CD1c-positive myeloid dendritic cell (primary cell): ENCODE measurements around the gene CCSAP.
"Not testable (repeated sequence)": the region's sequence is repeated elsewhere in the genome, so short reads cannot be mapped to it uniquely, and the experiment has no call there.

Source experiments
- DNase-seq: peaks from one replicate; pipeline ENCODE4 v3.0.0-alpha.2; 2016; ENCODE audit errors: extremely low spot score

Gene CCSAP

DNA sequence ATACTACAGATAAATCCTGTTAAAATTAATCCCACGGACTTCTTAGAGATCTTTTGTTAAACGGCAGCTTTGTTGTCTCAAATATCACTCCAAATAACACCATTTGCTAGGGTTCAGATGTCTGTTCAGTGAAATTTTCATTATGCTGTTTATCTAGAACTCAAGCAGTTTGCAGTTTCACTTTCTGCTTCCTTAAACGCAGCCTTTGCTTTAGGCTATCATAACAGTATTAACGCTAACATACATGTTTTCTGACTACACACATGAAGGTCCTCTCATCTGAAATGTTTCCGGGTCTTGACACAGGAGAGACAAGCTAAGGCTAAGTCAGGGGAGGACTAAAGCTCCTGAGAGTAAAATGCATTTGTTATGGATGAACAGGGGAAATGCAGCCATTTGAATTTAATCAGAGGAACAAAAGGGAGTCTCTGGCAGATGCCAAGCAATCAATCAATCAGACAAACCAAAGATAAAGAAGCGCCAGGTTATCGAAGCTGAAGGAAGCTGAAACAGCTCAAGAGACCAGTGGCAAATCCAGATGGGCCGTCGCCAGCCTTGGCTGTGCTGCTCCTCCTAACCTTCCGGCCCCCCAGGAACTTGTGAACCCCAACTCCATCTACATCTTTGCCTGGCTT, 16.9 kb downstream of the CCSAP start:
- DNase-seq: no peak

GRCh38 chr1:229325401-229325800, 17.4 kb downstream of the CCSAP start:
- DNase-seq: no peak

DNA sequence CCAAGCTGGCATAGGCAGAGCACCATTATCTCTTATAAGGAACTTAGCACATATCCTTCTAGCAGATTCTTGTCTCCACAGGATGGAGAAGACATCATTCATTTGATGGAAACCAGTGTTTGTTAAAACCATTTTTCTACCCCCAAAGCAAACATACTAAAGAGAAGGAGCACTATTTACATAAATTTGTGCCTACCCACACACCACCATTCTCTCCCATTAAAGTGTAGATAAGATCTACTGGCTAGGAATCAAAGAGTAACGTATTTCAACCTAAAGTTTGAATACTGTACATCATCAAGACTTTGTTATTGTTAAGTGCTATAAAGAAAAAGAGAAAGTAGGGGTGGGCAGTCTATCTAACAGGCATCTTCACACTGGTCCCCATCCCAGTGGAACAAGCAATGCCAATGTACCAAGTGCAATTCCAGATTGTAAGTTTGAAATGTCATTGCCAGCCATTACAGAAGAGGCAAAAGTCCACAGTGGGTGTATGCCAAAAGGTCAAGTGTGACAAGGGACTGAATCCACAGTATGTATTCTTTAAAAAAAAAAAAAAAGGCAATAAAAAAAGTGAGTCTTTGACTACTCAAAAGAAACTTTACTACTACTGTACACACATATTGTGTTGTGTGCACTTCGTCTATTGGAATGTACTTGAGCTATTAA, 18.8 kb downstream of the CCSAP start:
- DNase-seq: no peak

DNA sequence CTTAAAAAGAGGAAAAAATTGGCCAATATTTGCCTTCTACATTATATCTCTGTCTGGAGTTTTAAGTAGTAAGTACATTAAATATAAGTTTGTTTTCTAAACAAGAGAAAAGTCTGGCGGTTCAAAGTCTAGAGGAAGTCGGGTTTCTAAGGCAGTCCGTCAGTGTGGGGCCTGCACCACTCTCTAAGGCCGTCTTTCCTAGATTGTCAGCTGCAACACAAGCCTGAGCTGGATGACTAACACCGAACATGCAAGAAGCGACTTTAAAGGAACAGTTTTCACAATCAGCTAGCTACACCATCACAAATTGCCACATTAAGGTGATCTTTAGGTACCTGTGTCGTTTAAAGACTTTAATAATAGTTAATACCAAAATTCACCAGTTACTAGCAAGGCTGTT, 19.6 kb downstream of the CCSAP start:
- DNase-seq: no peak

DNA sequence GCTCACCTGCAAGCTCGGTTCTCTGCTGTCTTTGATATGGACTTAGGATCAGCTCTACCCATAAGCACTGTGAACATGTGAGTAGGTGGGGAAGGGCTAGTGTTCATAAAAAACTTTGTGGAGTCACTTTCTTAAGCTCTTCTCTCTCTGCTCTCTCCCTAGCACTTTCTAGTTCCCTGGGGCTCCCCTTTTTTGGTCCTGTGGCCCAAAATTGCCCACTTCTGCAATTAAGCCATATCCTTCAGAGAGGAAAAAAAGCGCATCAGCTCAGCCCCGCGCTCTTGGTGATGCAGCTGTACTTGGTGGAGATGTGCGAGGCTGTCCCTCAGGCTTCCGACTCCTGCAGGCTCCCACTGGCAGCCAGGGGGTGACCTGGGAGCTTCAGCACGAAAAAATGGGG, 23.4 kb downstream of the CCSAP start:
- DNase-seq: no peak

DNA sequence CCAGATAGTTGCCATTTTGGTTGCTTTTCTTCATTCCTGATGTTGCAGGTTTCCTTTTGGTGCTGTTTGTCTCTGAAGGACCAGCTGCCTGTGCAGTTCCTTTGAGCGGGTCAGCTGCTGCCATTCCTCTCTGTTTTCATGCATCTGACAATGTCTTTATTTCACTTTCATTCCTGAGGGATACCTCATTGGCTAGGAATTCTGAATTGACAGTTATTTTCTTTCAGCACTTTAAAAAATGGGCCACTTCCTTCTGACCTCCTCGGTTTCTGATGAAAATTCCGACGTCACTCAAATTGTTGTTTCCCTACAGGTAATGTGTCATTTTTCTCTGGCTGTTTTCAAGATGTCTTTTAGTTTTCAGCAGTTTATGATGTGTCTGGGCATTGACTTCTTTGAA, 24.8 kb downstream of the CCSAP start:
- DNase-seq: no peak

GRCh38 chr1:229316166-229316565, 26.7 kb downstream of the CCSAP start:
- DNase-seq: no peak

- no peak for DNase-seq
Measured at GRCh38 chr1:229310833-229311232, 32.0 kb downstream of the CCSAP start.

- DNase-seq: no peak
Measured at GRCh38 chr1:229309684-229310083, 33.2 kb downstream of the CCSAP start.

DNA sequence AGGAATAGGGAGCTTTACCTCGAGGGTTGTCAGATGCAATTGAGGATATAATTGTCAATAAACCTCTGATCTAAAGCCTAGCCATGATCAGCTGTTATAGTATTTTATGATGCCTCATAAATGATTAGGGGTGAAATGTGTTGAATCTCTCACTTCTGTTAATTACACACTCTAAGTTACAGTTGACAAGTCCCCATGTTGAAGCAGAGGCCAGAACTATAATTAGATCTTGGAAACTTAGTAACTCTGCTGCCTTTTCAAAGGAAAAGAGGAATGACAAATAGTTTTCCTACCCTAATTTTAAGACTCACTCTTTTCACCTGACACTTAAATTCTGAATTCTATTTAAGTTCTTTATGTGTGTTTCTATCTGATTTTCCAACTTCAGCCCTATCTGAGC, 33.8 kb downstream of the CCSAP start:
- no peak for DNase-seq

- DNase-seq: no peak
Measured at GRCh38 chr1:229305392-229305791, 37.5 kb downstream of the CCSAP start.

DNA sequence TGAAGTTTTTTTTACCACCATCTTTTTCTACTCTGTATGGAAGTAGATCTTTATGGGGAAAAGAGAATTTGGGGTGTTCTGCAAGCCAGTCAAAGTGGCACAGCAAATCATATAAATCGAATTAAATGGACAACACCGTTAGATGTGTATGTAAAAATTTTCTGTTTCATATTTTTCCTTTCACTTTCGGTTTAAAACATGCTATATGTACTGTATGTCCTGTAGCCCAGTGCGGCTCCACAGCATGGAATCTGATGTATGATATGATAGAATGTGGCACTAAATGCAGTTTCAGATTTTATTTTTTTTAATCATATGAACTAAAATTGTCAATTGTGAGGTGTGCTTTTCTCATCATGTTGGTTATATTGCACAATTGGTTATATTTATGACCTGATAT, 39.0 kb downstream of the CCSAP start:
- no peak for DNase-seq

DNA sequence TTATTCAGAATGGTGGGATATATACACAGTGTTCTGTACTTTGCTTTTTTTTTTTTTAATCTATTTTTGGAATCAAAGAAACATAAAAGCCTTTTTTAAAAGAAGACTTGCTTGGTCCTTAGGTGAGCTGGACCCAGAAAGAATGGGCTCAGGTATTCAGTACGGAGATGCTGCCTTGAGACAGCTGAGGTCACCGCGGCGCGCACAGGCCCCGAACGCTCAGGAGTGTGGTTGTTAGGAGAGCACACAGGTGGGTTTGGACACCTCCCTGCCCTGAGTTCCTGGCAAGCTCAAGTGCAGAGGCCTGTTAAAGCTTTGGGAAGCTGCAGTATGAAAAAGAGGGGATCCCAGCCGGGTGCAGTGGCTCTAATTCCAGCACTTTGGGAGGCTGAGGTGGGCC, 40.1 kb downstream of the CCSAP start:
- DNase-seq: no peak

DNA sequence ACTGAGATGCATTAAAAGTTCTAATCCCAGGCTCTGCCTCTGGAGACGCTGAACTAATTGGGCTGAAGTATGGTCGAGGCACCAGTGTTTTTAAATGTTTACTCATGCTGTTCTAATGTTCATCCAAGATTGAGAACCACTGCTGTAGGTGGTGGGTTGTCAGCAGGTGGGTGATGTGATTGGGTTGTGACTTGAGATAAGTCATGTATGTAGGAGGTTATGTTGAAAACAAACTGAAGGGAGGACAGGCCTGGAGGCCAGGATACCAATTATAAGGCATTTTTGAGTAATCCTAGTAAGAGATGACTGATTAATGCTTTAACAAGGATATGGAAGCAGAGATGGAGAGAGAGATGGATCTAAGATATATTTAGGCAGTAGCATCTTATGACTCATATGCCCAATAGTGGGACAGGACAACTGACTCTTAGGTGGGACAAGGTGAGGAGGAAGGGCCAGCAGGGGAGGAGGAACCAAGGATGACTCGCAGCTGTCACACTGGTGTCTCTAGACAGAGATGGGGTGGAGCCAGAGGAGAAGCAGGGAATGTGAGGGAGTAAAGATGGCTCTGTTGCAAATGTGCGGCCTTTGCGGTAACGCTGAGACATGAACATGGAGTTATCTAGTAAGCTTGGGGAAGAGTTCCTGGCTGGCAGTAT, 42.6 kb downstream of the CCSAP start:
- no peak for DNase-seq

DNA sequence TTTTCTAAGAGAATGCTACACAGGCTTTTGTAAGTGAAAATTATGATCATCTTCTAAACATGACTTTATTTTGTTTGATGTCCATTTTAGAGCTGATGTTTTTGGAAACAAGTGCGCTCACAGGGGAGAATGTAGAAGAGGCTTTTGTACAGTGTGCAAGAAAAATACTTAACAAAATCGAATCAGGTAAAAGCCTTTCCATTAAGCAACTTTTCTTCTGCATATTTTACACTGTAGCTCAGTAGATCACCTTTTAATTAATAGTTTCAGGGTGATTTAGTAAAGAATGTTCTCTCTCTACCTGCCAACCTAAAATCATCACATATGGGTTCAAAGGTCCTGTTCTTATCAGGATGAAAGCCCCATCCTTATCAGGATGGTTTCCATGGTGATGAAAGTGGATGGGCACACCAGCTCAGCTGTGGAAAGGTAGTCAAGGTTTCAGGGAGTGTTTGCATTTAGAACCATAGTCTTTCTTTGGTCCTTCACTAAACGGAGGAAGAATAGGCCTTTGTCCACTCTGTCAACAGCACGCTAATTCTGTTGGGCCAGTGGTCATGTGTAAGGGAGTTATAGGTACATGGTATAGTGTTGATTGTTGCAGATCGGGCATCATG, 43.9 kb downstream of the CCSAP start:
- DNase-seq: no peak

- no peak for DNase-seq
Measured at GRCh38 chr1:229298420-229298819, 44.4 kb downstream of the CCSAP start.

DNA sequence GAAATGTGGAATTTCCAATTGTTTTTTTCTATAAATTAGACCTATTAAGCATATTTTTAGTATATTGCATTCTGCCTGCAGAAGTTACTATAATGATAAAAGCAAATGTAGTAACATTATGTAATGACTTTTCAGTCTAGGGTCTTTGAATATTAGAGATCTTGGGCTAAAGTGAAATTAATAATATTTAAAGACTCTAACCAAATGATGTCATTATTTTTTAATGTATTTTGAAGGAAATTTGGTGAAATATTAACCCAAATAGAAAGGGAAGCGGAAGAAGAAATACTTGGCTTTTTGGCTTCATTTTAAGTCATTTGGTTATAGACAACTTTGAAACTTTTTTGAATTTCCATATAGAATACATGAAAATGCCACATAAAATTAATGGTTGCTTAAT, 45.1 kb downstream of the CCSAP start:
- no peak for DNase-seq

DNA sequence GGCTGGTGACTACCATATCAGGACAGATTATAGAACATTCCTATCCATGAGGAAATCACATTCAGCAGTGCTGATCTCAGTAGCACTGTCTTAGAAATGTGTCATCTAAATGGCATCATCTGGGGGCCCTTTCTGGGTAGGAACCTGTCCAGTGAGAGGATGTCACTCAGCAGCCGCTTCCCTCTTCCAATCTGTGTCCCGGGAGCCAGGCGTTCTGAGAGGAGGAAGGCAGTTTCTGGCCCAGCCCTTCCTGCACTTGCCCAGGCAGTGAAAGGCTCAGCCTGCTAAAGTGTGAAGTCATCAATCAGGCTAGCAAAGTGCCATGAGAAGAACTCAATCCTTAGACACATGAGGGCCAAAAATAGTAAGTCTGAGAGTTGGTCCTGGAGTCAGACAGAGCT, 46.3 kb downstream of the CCSAP start:
- no peak for DNase-seq

DNA sequence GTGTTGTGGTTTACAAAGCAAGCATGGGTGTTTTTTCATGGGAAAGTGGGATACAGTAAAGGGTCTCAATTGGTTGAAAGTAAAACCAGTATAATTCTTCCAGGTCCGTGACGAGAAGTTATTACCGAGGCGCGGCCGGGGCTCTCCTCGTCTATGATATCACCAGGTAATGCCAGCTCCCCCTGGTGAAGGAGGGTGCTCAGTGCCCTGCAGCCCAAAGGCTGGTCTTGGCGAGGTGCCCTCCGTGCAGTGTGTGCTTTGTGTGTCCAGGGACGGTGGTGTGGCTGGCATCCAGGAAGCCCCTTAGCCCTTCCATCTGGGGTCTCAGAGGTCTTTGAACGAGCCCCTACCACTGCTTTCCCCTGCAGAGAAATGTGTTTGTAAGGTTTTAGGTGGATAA, 47.1 kb downstream of the CCSAP start:
- DNase-seq: no peak

- DNase-seq: no peak
Measured at GRCh38 chr1:229293528-229294204, 49.2 kb downstream of the CCSAP start.

GRCh38 chr1:229291686-229292085, 51.2 kb downstream of the CCSAP start:
- DNase-seq: not testable (repeated sequence)

DNA sequence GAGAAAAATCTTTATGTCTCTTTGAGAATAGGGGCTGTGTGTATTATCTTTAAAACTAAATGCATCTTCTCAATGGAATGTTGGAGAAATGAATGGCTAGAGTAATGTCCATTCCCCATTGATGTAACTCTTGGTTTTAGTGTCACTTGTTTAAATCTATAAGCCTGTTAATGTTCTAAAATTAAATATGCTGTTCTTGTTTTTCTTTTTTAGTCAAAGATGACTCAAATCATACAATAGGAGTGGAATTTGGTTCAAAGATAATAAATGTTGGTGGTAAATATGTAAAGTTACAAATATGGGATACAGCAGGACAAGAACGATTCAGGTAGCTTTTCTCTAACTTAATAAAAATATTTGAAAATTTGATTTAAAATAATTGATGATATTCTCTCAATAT, 54.3 kb downstream of the CCSAP start:
- DNase-seq: no peak
